HepG2 (cell line): ENCODE measurements around the gene SOST. TPM values are rescaled to one million over a fixed set of nuclear protein-coding genes. Genes with fewer than 3 reads are reported as not detected.

Experiments used
- CENPT ChIP-seq: sonication (generic); formaldehyde crosslinking; IDR thresholded peaks from 2 replicates; pipeline ENCODE4 v1.8.0; 2022; ENCODE audit warnings: low read depth, mild to moderate bottlenecking, moderate library complexity, missing genetic modification reagents
- DMTF1 ChIP-seq: sonication (generic); formaldehyde crosslinking; IDR thresholded peaks from 2 replicates; pipeline ENCODE4 v1.4.0; 2020; ENCODE audit warnings: mild to moderate bottlenecking, missing genetic modification reagents
- MLX ChIP-seq: IDR thresholded peaks from 2 replicates; pipeline ENCODE4 v1.6.1; 2016
- USF2 ChIP-seq, 2 experiments: sonication (generic) in 1 of 2; formaldehyde crosslinking in 1 of 2; IDR thresholded peaks; 2 replicates each; pipeline versions ENCODE4 v1.5.1 to v1.6.1; 2011 to 2020; ENCODE audit warnings: borderline replicate concordance in 1 of 2, low read depth in 1 of 2, low read length in 1 of 2, mild to moderate bottlenecking in 1 of 2, missing genetic modification reagents in 1 of 2, moderate library complexity in 1 of 2
- ZNF33A ChIP-seq: sonication (generic); formaldehyde crosslinking; IDR thresholded peaks from 2 replicates; pipeline ENCODE4 v1.5.1; 2020; ENCODE audit warnings: missing genetic modification reagents, mild to moderate bottlenecking, moderate library complexity, borderline replicate concordance
- ZNF547 ChIP-seq: sonication (generic); formaldehyde crosslinking; IDR thresholded peaks from 2 replicates; pipeline ENCODE4 v1.5.1; 2020; ENCODE audit warnings: mild to moderate bottlenecking, missing genetic modification reagents
- ZNF678 ChIP-seq: sonication (generic); formaldehyde crosslinking; IDR thresholded peaks from 2 replicates; pipeline ENCODE4 v1.4.0; 2020; ENCODE audit warnings: mild to moderate bottlenecking, missing genetic modification reagents
- polyA plus RNA-seq, 8 experiments: library from polyadenylated mRNA; depleted of rRNA in 3 of 8; stranded (reverse) in 7 of 8; unstranded in 1 of 8; fragments of >200 nt; fragmentation: Illumina TruSeq in 4 of 8; extraction: Trizol in 4 of 8; gene quantifications; 2 replicates each; pipeline versions ENCODE4 v1.2.1 to v1.2.3, GENCODE V29; 2011 to 2016; ENCODE audit warnings: low read depth in 4 of 8, missing spikeins in 1 of 8, mixed read lengths in 1 of 8; ENCODE audit not compliant: insufficient read depth in 1 of 8
- total RNA-seq, 5 experiments: library from RNA; depleted of rRNA; stranded (reverse); fragments of >200 nt; fragmentation: Illumina TruSeq; extraction: Trizol; gene quantifications; 2 replicates each; pipeline ENCODE4 v1.2.3, GENCODE V29; 2016; ENCODE audit warnings: low read depth in 1 of 5

Gene SOST
- total and polyA plus RNA-seq, 2 of the 13 experiments (the other 11 are each of a cell fraction or from before 2014, with no cell fraction given): not detected

- TF ChIP-seq MLX (CRISPR knock-in tag) (0 out of 2 replicates have a peak, but pooled peaks have one; percentile 7), CENPT (0 out of 2 replicates have a peak, but pooled peaks have one; percentile 30), ZNF33A (CRISPR knock-in tag) (no peak), ZNF547 (CRISPR knock-in tag) (peak; percentile 79), DMTF1 (CRISPR knock-in tag) (0 out of 2 replicates have a peak, but pooled peaks have one; percentile 65), ZNF678 (no peak), USF2 (IDR thresholded peaks at IDR 0.05; ENCODE audit: low read depth, low read length) (no peak), USF2 (CRISPR knock-in tag; IDR thresholded peaks at IDR 0.05; ENCODE audit: borderline replicate concordance) (no peak)
Observed at GRCh38 chr17:43720311-43721060, 38.1 kb downstream of the SOST start (continued).
